ENCODE measurements around the gene ZSCAN21.
A peak's percentile ranks its signal among the peaks of the same experiment; 100 is the strongest.

The ZSCAN21 gene

DNA sequence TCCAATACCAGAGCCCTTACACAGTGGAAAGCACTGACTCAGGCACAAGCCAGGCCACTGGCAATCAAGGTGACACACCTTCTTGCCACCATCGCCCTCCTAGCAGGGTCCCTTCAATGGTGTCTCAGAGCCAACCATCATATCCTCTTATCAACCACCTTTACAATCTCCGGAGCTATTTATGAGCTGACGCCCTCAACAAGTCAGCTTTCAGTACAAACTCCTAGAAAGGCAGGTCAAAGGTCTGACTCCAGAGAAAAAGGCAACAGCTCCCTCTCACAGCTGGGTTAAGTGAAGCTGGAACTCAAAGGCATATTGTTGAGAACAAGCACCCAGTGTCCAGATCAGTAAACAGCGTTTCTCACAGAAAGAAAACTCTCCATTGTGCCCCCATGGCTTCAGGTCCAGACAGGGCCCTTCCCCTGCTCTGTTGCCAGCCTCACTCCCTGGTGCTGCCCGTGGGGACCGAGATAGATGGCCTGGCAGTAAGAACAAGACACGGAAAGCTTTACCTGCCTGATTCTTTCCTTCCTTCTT is 29.5 kb downstream of the ZSCAN21 start:
- no peak for DNase-seq

- no peak for DNase-seq
Measured at GRCh38 chr7:100080907-100081534, 31.4 kb downstream of the ZSCAN21 start.

GRCh38 chr7:100081535-100082102 is 32.0 kb downstream of the ZSCAN21 start, which contains the start of gene ZNF3:
Gene ZNF3, minus strand, starts transcription at chr7:100081723. Its CDS starts 4,366 bp downstream, at chr7:100077357.
- DNase-seq: peak; percentile 99

DNA sequence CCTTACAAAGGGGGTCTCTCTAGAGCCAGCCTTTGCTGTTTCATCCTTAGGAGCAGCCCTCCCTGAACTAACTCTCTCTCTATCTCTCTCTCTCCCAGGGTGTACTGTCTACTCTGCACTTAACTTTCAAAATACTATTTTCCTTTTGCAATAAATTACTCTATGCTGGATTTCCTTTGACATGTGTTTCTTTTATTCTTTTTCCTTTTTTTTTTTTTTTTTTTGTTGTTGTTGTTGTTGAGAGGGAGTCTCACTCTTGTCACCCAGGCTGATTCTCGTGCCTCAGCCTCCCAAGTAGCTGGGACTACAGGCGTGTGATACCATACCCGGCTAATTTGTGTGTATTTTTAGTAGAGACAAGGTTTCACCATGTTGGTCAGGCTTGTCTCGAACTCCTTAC is 33.4 kb downstream of the ZSCAN21 start:
- no peak for DNase-seq

GRCh38 chr7:100085515-100085914 is 35.9 kb downstream of the ZSCAN21 start:
- no peak for DNase-seq

- no peak for DNase-seq
Measured at GRCh38 chr7:100087055-100087750, 37.6 kb downstream of the ZSCAN21 start.

DNA sequence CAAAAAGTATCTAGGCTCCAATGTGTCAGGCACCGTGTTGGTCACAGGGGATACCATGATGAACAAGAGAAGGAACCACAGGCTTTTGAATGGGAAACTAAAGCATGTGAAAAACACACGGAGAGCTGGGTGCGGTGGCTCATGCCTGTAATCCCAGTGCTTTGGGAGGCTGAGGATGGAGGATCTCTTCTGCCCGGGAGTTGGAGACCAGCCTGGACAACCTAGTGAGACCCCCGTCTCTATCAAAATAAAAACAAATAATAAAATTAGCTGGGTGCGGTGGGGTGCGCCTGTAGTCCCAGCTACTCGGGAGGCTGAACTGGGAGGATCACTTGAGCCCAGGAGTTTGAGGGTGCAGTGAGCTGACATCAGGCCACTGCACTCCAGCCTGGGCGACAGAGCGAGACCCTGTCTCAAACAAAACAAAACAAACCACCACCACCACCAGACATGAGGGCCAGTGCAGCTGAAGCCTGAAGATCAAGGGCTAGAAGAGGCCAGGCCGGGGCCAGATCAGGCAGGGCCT is 38.6 kb downstream of the ZSCAN21 start:
- DNase-seq: no peak

DNA sequence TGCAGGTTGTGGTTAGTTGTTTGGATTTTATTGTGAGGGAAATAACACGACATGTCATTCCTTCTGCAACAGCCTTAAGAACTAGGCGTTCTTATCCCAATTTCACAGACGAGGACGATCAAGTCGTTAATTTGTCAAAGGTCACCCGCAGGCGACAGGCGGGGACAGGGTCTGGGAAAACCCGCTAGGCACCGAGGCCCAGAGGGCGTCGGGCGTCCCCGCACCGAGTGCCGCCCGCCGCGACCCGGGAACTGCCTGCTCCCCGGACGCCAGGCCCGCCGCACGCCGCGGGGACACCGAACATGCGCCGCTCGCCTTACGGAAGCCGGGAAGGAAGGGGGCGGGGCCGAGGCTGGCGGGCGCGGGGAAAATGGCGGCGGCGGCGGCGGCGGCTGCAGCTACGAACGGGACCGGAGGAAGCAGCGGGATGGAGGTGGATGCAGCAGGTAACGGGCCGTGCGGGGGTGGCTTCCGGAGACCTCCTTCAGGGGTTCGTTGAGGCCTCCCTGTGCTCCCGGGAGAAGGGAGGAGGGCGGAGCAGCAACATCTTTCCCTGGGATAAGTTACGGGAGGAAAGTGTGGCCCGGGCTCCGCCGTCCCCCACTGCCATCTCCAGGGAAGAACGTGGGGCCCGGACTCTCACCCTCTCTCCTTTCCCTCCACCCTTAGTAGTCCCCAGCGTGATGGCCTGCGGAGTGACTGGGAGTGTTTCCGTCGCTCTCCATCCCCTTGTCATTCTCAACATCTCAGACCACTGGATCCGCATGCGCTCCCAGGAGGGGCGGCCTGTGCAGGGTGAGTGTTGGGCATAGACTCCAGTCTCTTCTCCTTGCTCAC is 39.3 kb downstream of the ZSCAN21 start, which contains the start of gene COPS6:
Gene COPS6 (plus strand): TSS at position 349 of the 837 bp plus-strand sequence. CDS start 22 bp downstream, at position 371.
- peak; percentile 88 for DNase-seq

DNA sequence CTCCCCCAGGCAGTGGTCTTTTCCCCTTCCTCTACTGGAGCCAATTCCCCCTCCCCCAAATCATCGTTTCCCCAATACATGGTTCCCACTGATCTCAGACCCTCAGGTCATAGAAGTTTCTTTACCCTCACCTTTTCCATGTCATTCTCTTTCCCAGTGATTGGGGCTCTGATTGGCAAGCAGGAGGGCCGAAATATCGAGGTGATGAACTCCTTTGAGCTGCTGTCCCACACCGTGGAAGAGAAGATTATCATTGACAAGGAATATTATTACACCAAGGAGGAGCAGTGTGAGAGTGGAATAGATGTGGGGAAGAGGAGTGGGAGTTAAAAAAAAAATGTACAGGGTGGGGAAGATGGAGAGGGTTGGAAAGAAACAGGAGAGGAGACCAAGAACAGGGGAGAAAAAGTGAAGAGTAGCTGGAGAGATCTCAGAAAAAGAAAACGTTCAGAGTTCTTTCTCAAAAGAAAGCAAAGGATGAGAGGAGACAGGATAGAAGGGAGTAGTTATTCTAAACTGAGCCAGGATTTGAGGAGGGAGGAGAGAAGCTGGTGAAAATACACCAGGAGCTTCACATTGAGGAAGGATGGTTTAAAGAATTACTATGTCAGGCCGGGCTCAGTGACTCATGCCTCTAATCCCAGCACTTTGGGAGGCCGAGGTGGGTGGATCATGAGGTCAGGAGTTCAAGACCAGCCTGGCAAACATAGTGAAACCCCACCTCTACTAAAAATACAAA is 40.1 kb downstream of the ZSCAN21 start:
- DNase-seq: no peak

DNA sequence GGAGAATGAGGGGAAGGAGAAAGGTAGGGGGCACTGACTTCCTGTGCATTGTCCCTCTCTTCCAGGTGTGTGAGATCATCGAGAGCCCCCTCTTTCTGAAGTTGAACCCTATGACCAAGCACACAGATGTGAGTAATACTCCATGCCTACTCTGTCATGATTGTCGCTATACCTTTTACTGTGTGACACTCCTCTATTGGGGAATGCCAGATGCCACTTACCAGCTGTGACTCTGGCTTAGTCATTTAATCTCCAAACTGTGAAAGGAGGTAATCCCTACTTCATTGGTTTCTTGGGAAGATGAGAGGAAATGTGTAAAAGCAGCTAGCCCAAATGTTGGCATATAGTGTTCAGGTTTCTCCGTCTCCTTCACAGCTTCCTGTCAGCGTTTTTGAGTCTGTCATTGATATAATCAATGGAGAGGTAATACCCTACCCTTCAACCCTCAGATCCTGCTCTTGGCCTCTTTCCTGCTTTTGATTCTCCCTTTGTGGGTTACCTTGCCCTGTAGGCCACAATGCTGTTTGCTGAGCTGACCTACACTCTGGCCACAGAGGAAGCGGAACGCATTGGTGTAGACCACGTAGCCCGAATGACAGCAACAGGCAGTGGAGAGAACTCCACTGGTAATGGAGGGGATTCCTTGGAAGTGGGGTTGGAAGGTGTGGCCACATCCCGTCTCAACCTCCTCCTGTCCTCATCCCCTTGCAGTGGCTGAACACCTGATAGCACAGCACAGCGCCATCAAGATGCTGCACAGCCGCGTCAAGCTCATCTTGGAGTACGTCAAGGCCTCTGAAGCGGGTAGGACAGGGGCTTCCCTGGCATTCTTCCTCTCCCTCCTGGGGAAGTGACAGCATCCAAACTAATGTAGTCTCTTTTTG is 41.2 kb downstream of the ZSCAN21 start:
- DNase-seq: no peak

- DNase-seq: no peak
Measured at GRCh38 chr7:100091411-100092181, 42.0 kb downstream of the ZSCAN21 start.

DNA sequence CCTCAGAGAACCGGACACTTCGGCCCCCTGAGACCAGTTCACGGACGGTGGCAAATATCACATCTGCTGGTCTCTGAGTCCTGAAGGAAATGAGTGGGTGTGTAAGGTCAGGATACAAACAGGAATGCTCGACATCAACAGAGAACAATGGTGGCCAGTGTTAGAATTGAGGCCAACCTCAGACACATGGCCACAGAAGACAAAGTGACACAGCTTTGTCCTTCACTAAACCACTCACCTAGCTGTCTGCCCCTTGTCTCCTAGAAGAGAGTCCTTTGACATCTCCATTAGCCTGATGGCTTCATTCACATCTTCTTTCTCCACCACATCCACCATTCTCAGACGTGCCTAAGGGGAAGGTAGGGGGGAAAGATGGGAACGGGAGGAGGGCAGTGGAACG is 43.5 kb downstream of the ZSCAN21 start:
- no peak for DNase-seq

DNA sequence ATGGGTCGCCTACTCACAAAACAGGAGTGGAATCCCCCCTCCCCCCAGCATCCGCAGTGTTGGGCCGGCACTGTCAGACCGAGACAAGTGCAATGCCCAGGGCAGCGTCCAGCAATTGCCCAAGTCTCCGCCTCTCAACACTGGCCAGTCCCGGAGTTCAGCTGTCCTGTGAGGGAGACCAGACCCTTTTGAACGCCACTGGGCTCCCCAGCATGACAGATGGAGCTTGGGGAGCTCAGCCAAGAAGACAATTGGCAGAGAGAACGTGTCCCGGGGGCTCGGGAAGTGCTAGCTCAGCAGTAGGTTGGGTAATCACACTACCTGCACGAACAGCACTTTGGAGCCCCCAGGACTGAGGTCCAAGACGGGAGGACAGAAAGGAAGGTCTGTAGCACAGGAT is 43.9 kb downstream of the ZSCAN21 start:
- DNase-seq: no peak

DNA sequence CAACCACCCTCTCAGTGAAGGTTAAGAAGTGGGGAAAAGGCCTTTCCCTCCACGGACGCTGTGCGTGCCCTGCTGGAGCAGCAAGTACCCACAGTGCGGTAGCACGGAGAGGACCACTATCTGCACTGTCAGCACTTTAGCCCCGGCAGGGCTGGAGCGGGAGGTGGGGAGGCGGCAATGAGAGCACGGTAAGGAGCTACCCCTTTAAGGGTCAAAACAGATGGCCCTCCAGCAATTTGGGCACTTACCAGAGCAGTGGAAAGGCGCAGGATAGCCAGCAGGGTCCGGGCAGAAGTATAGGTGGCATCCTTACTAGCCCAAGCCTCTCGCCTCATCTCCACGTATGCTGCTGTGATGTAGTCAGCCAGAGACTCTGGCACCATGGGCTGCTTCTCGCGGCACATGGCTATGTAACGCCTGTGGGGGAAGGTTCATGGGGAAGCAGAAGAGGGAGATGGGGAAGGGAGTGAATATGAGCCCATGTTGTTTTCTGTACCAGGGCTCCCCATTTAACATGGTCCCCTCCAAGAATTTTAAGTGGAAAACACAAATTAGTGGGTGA is 44.4 kb downstream of the ZSCAN21 start:
- DNase-seq: no peak

- no peak for DNase-seq
Measured at GRCh38 chr7:100095289-100095688, 45.7 kb downstream of the ZSCAN21 start.

- DNase-seq: no peak
Measured at GRCh38 chr7:100095704-100096103, 46.1 kb downstream of the ZSCAN21 start.

- DNase-seq: no peak
Measured at GRCh38 chr7:100098913-100099312, 49.3 kb downstream of the ZSCAN21 start.

- no peak for DNase-seq
Measured at GRCh38 chr7:100099452-100099851, 49.9 kb downstream of the ZSCAN21 start.

GRCh38 chr7:100100420-100101015 is 50.9 kb downstream of the ZSCAN21 start:
- peak; percentile 88 for DNase-seq
